ENCODE data around the gene MECR.
"Not testable (repeated sequence)": the region's sequence is repeated elsewhere in the genome, so short reads cannot be mapped to it uniquely, and the experiment has no call there.

MECR gene

GRCh38 chr1:29164588-29164987, 66.1 kb downstream of the MECR start:
- no peak for DNase-seq

- no peak for DNase-seq
These were observed 68.1 kb downstream of the MECR start for GRCh38 chr1:29162476-29163138.

DNA sequence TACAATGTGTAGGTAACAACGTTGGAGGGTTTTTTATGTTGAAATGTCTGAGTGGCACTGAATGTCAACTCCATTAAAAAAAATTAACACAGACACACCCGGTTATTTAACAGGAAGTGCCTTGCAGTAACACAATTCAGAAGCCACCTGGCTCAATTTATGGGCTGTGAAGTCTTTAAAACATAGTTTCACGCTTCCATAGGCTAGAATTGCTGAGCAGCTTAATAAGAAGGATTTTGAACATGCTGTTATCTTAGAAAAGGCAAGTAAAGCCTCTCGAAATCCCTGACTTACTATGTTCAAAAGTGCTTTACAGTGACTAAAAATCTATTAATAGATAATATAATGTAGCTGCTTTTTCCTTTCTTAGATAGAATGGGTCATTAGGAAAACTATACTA, 68.7 kb downstream of the MECR start:
- no peak for DNase-seq

GRCh38 chr1:29159773-29160172, 71.0 kb downstream of the MECR start:
- DNase-seq, result no peak

DNA sequence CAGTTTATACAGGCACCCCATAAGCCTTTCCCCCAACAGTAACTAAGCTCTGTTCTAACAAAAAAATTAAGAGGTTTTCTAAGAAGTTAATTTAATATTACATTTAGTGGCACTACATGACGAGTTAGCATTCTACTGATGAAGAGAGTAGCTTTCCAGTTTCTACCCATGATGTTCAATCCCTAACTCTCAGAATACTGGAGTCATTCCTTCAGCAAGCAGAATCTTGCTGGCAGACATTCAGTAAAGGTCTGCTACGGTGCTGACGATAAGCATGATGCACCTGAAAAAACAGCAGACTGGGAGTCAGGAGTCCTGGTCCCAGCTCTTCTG, 73.5 kb downstream of the MECR start:
- DNase-seq, result no peak

GRCh38 chr1:29156543-29157268, 74.0 kb downstream of the MECR start:
- DNase-seq, result no peak

DNA sequence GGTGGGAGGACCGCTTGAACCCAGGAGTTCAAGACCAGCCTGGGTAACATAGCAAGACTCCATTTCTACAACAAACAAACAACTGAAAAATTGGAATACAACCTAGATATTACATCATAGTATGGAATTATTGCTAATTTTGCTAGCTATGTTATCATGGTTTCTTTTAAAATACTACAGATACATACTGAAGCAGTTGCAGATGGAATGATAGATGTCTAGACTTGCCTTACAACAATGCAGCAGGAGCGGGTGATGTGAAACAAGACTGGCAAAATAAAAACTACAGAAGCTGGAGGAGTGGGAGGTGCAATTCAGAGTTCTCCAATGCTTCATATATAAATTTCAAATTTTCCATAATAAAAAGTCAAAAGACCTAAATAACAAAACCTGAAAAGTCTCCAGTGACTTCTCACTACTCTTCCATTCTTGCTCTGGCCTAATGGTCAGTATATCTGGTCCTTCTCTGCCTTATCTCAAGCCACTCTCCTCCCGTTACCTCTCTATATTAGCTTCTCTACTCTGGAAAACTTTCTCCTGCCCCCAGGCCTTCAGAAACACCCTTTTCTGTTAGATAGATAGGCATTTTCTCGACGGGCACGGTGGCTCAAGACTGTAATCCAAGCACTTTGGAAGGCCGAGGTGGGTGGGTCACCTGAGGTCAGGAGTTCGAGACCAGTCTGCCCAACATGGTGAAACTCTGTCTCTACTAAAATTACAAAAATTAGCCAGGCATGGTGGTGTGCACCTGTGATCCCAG, 78.5 kb downstream of the MECR start:
- DNase-seq, result no peak

DNA sequence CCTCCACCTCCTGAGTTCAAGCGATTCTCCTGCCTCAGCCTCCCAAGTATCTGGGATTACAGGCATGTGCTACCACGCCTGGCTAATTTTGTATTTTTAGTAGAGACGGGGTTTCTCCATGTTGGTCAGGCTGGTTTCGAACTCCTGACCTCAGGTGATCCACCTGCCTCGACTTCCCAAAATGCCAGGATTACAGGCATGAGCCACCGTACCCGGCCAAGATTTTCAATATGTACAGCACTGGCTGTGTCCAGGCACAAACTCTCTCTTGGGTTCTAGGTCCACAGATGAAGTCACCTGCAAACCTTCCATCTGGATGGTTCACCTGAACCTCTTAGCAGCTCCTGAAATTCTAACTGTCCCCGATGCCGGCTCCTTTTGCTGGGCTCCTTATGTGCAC, 80.4 kb downstream of the MECR start:
- not testable (repeated sequence) for DNase-seq

GRCh38 chr1:29148656-29149491, 81.9 kb downstream of the MECR start:
- no peak for DNase-seq

- DNase-seq, result no peak
These were observed 84.8 kb downstream of the MECR start for GRCh38 chr1:29145739-29146437.

- DNase-seq, result no peak
These were observed 86.6 kb downstream of the MECR start for GRCh38 chr1:29144178-29144577.

GRCh38 chr1:29142714-29143113, 88.0 kb downstream of the MECR start:
- no peak for DNase-seq

Data from stimulated activated CD8-positive, alpha-beta memory T cell treated with anti-CD3 and anti-CD28 coated beads, Interleukin-4, amount 100 ng/mL, for 48 hours (primary cell).